Measurements from ENCODE around the gene KRTAP13-1.

DNA sequence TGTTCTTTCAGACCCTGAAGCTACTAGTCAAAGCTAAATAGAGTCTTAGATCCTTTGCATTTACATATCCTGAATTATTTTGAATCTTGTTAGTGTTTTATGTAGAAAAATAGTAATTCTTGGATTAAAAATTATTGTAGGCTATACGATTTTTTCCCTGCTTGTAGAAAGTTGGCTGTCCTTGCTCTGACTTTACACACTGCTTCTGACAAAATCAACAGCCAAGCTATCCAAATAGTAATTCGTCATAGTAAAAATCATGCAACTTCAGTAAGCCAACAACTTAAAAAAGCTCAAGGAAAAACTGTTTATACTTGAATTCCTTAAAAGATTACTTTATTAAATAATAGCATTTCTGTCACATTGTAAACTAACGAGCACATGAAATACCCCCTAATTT lies 39.9 kb upstream of the KRTAP13-1 start:
- TF ChIP-seq, protein P1, sequence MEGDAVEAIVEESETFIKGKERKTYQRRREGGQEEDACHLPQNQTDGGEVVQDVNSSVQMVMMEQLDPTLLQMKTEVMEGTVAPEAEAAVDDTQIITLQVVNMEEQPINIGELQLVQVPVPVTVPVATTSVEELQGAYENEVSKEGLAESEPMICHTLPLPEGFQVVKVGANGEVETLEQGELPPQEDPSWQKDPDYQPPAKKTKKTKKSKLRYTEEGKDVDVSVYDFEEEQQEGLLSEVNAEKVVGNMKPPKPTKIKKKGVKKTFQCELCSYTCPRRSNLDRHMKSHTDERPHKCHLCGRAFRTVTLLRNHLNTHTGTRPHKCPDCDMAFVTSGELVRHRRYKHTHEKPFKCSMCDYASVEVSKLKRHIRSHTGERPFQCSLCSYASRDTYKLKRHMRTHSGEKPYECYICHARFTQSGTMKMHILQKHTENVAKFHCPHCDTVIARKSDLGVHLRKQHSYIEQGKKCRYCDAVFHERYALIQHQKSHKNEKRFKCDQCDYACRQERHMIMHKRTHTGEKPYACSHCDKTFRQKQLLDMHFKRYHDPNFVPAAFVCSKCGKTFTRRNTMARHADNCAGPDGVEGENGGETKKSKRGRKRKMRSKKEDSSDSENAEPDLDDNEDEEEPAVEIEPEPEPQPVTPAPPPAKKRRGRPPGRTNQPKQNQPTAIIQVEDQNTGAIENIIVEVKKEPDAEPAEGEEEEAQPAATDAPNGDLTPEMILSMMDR (IDR thresholded peaks at IDR 0.05; ENCODE audit: low read length) = no peak
- TF ChIP-seq EZH2 (optimal IDR thresholded peaks at IDR 0.05; ENCODE audit: low read depth, low read length) = no peak

Data from MM.1S (cell line).